ENCODE results near the gene CLIP2. TPM values are rescaled to one million over a fixed set of nuclear protein-coding genes. Genes with fewer than 3 reads are reported as not detected.

Gene CLIP2
- polyA plus RNA-seq, 3 donors = 1.1 to 5.2 (median 1.3) TPM

DNA sequence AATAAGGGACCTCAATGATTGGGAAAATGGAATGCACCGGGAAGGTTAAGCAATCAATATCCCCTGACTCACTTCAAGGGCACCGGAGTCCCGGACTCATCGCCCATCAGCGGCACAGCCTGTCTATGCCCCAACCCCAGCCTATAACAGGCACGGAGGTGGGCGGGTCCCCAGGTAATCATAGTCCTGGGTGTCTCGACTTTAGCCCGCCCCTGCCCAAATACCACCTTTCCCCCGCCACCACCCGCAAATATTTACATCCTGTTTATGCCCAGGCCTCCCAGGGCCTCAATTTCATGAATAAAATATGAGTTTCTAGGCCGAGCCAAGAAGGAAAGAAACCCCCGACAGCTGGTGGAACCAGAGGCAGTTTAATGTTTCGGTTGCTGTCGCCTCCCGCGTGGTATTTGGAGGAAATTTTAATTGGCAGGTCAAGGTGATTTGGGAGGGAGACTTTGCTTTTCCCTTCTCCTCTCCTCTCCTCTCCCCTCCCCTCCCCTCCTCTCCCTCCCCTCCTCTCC lies 19.4 kb upstream of the CLIP2 start:
- 1% methylated on average over 9 of the region's 17 CpGs for WGBS (ENCODE audit: insufficient coverage)
- peak overlapping the region; percentile 79 for H2AFZ ChIP-seq (ENCODE audit: insufficient read depth, low read depth, low read length, poor library complexity, severe bottlenecking)

DNA sequence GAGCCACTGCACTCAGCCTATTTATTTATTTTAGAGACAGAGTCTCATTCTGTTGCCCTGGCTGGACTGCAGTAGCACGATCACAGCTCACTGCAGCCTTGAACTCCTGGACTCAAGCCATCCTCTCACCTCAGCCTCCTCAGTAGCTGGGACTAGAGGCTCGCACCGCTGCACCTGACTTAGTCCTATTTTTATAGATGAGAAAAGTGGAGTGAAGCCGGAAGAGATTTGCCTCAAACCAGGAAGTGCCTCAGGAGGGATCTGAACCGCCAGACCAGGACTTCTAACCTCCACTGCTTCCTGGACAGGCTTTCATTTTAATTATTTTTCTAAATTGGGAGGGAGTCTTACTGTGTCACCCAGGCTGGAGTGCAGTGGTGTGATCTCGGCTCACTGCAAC lies 17.5 kb upstream of the CLIP2 start:
- intact Hi-C loops (cut with micrococcal nuclease) = no loop called here
- peak overlapping the region; percentile 22 to 62 (median 31) for H3K4me3 ChIP-seq (replicated peaks in 1 of 3; ENCODE audit: low read depth in 2 of 3, low read length in 3 of 3)
- H3K27me3 Mint-ChIP-seq (ENCODE audit: low read depth in 3 of 3) = peaks cover 0 to 3% (median 3%) of the 10 kb centered on the region in 3 donors
- no peaks in the 10 kb centered on the region for H3K27me3 ChIP-seq (ENCODE audit: control insufficient read depth in 2 of 2, insufficient read depth in 2 of 2, low read length in 2 of 2)
- H3K36me3 Mint-ChIP-seq = no peaks in the 10 kb centered on the region
- DNase-seq = peak in 2 of 3 donors; percentile 38 to 41
- peak overlapping the region; percentile 85 to 95 (median 93) for H3K27ac Mint-ChIP-seq
- peaks cover 0 to 6% (median 0%) of the 10 kb centered on the region in 7 donors for H3K9me3 Mint-ChIP-seq
- peak overlapping the region; percentile 39 to 81 for H3K27ac ChIP-seq (ENCODE audit: low read depth in 1 of 2, low read length in 2 of 2)
- H3K9ac ChIP-seq (ENCODE audit: insufficient read depth, low read length, poor library complexity, severe bottlenecking) = peak overlapping the region; percentile 34
- no peaks in the 10 kb centered on the region for H4K20me1 ChIP-seq (ENCODE audit: insufficient read depth, low read length)
- H3K4me2 ChIP-seq (replicated peaks; ENCODE audit: extremely low read depth, low read length, poor library complexity, severe bottlenecking) = peak overlapping the region; percentile 71
- H3K36me3 ChIP-seq (replicated peaks in 1 of 2; ENCODE audit: control insufficient read depth in 1 of 2, insufficient read depth in 2 of 2, low read length in 2 of 2) = no peaks in the 10 kb centered on the region
- TF ChIP-seq CTCF (IDR thresholded peaks at IDR 0.05) = no peak
- peak overlapping the region; percentile 76 for H2AFZ ChIP-seq (ENCODE audit: insufficient read depth, low read depth, low read length, poor library complexity, severe bottlenecking)
- no CpG with 5 or more reads among the region's 6 CpGs for WGBS (ENCODE audit: insufficient coverage)
- no peaks in the 10 kb centered on the region for H3K79me2 ChIP-seq (ENCODE audit: insufficient read depth, low read length)
- H3K4me1 Mint-ChIP-seq = peaks cover 30% of the 10 kb centered on the region
- peaks cover 28 to 34% of the 10 kb centered on the region in 2 donors for H3K4me1 ChIP-seq (ENCODE audit: control insufficient read depth in 1 of 2, insufficient read depth in 2 of 2, low read length in 2 of 2)
- no peaks in the 10 kb centered on the region for H3K9me3 ChIP-seq (replicated peaks in 1 of 2; ENCODE audit: control insufficient read depth in 1 of 2, insufficient read depth in 1 of 2, low read length in 2 of 2)
- H3K4me3 Mint-ChIP-seq = peak overlapping the region; percentile 73 to 89

More for the DNA sequence above, 19.4 kb upstream of the CLIP2 start:
- H3K79me2 ChIP-seq (ENCODE audit: insufficient read depth, low read length) = no peaks in the 10 kb centered on the region
- H3K4me3 Mint-ChIP-seq = peak overlapping the region; percentile 83 to 90
- peaks cover 0 to 3% (median 3%) of the 10 kb centered on the region in 3 donors for H3K27me3 Mint-ChIP-seq (ENCODE audit: low read depth in 3 of 3)
- H3K9me3 Mint-ChIP-seq = peaks cover 0 to 6% (median 0%) of the 10 kb centered on the region in 7 donors
- H3K4me1 ChIP-seq (ENCODE audit: control insufficient read depth in 1 of 2, insufficient read depth in 2 of 2, low read length in 2 of 2) = peaks cover 24 to 31% of the 10 kb centered on the region in 2 donors
- no peak for TF ChIP-seq CTCF (IDR thresholded peaks at IDR 0.05)
- H3K36me3 Mint-ChIP-seq = no peaks in the 10 kb centered on the region
- peaks cover 33% of the 10 kb centered on the region for H3K4me1 Mint-ChIP-seq
- H4K20me1 ChIP-seq (ENCODE audit: insufficient read depth, low read length) = no peaks in the 10 kb centered on the region
- H3K27ac ChIP-seq (ENCODE audit: low read depth in 1 of 2, low read length in 2 of 2) = no peak overlapping the region
- H3K4me3 ChIP-seq (replicated peaks in 1 of 3; ENCODE audit: low read depth in 2 of 3, low read length in 3 of 3) = peak overlapping the region; percentile 55 to 88 (median 67)
- H3K9ac ChIP-seq (ENCODE audit: insufficient read depth, low read length, poor library complexity, severe bottlenecking) = peak overlapping the region; percentile 57
- peak overlapping the region; percentile 80 for H3K4me2 ChIP-seq (replicated peaks; ENCODE audit: extremely low read depth, low read length, poor library complexity, severe bottlenecking)
- peak; percentile 34 to 83 (median 54) for DNase-seq
- intact Hi-C loops (cut with micrococcal nuclease) = no loop called here
- no peaks in the 10 kb centered on the region for H3K36me3 ChIP-seq (replicated peaks in 1 of 2; ENCODE audit: control insufficient read depth in 1 of 2, insufficient read depth in 2 of 2, low read length in 2 of 2)
- no peaks in the 10 kb centered on the region for H3K9me3 ChIP-seq (replicated peaks in 1 of 2; ENCODE audit: control insufficient read depth in 1 of 2, insufficient read depth in 1 of 2, low read length in 2 of 2)
- peak overlapping the region in 4 of 7 donors; percentile 65 to 90 (median 72) for H3K27ac Mint-ChIP-seq
- H3K27me3 ChIP-seq (ENCODE audit: control insufficient read depth in 2 of 2, insufficient read depth in 2 of 2, low read length in 2 of 2) = no peaks in the 10 kb centered on the region

Data from CD14-positive monocyte (primary cell).